ENCODE data around the gene CARMIL1. TPM values are rescaled to one million over a fixed set of nuclear protein-coding genes. Genes with fewer than 3 reads are reported as not detected.

Gene CARMIL1
- total RNA-seq, 2 experiments from 2014 or later = 3.9 to 4.7 TPM

- ChIA-PET POLR2A (no interaction called here), CTCF (no interaction called here)
- Mint-ChIP-seq H3K36me3 (ENCODE audit: low read depth) (no peaks in the 10 kb centered on the region), H3K9me3 (no peaks in the 10 kb centered on the region), H3K27ac (no peak overlapping the region), H3K27me3 (no peaks in the 10 kb centered on the region), H3K4me3 (no peak overlapping the region), H3K4me1 (ENCODE audit: low read depth) (peaks cover 6% of the 10 kb centered on the region)
- Histone ChIP-seq H3K9me3 (ENCODE audit: control insufficient read depth in 1 of 2, insufficient read depth in 1 of 2, low read length in 2 of 2) (no peaks in the 10 kb centered on the region), H3K4me3 (ENCODE audit: low read length) (no peak overlapping the region), H3K27me3 (ENCODE audit: control insufficient read depth in 1 of 2, insufficient read depth in 2 of 2, low read length in 2 of 2) (no peaks in the 10 kb centered on the region), H3K36me3 (ENCODE audit: insufficient read depth, low read length) (no peaks in the 10 kb centered on the region), H3K4me1 (ENCODE audit: insufficient read depth, low read length) (no peaks in the 10 kb centered on the region), H3K27ac (ENCODE audit: low read depth in 1 of 2, low read length in 2 of 2) (no peak overlapping the region)
- ATAC-seq (ENCODE audit: poor library complexity) (no peak), DNase-seq (no peak)
- no peak for TF ChIP-seq CTCF (IDR thresholded peaks at IDR 0.05)
- intact Hi-C loops (cut with DNase I, micrococcal nuclease) = no loop called here
These were observed 80.7 kb downstream of the CARMIL1 start for GRCh38 chr6:25359891-25360290.

GRCh38 chr6:25360621-25361020, 81.4 kb downstream of the CARMIL1 start:
- no peaks in the 10 kb centered on the region for H3K36me3 ChIP-seq (ENCODE audit: insufficient read depth, low read length)
- Mint-ChIP-seq H3K36me3 (ENCODE audit: low read depth) (no peaks in the 10 kb centered on the region), H3K4me1 (ENCODE audit: low read depth) (peaks cover 6% of the 10 kb centered on the region), H3K27ac (no peak overlapping the region), H3K4me3 (no peak overlapping the region), H3K9me3 (no peaks in the 10 kb centered on the region), H3K27me3 (no peaks in the 10 kb centered on the region)
- no peak for TF ChIP-seq CTCF (IDR thresholded peaks at IDR 0.05)
- H3K27ac ChIP-seq (ENCODE audit: low read depth in 1 of 2, low read length in 2 of 2) = no peak overlapping the region
- ChIA-PET POLR2A (interaction anchor here (1.1 kb wide), 1 partner anchor 9 kb away, joined by 3 read pairs; no protein-coding TSS in a partner anchor), CTCF (no interaction called here)
- no peak for ATAC-seq (ENCODE audit: poor library complexity)
- H3K9me3 ChIP-seq (ENCODE audit: control insufficient read depth in 1 of 2, insufficient read depth in 1 of 2, low read length in 2 of 2) = no peaks in the 10 kb centered on the region
- no peaks in the 10 kb centered on the region for H3K27me3 ChIP-seq (ENCODE audit: control insufficient read depth in 1 of 2, insufficient read depth in 2 of 2, low read length in 2 of 2)
- no peak for DNase-seq
- H3K4me1 ChIP-seq (ENCODE audit: insufficient read depth, low read length) = peaks cover 2% of the 10 kb centered on the region
- H3K4me3 ChIP-seq (ENCODE audit: low read length) = no peak overlapping the region
- intact Hi-C loops (cut with DNase I, micrococcal nuclease) = no loop called here

- no peaks in the 10 kb centered on the region for H3K36me3 ChIP-seq (ENCODE audit: insufficient read depth, low read length)
- POLR2A ChIA-PET = no interaction called here
These were observed 84.3 kb downstream of the CARMIL1 start for GRCh38 chr6:25363427-25363826.

More at GRCh38 chr6:25363427-25363826, 84.3 kb downstream of the CARMIL1 start:
- DNase-seq (no peak), ATAC-seq (ENCODE audit: poor library complexity) (no peak)
- Histone ChIP-seq H3K4me3 (ENCODE audit: low read length) (no peak overlapping the region), H3K27ac (ENCODE audit: low read depth in 1 of 2, low read length in 2 of 2) (no peak overlapping the region), H3K9me3 (ENCODE audit: control insufficient read depth in 1 of 2, insufficient read depth in 1 of 2, low read length in 2 of 2) (no peaks in the 10 kb centered on the region), H3K27me3 (ENCODE audit: control insufficient read depth in 1 of 2, insufficient read depth in 2 of 2, low read length in 2 of 2) (no peaks in the 10 kb centered on the region), H3K4me1 (ENCODE audit: insufficient read depth, low read length) (peaks cover 21% of the 10 kb centered on the region)
- CTCF ChIA-PET = no interaction called here
- Mint-ChIP-seq H3K9me3 (no peaks in the 10 kb centered on the region), H3K36me3 (ENCODE audit: low read depth) (no peaks in the 10 kb centered on the region), H3K4me3 (no peak overlapping the region), H3K4me1 (ENCODE audit: low read depth) (peaks cover 34% of the 10 kb centered on the region), H3K27me3 (no peaks in the 10 kb centered on the region), H3K27ac (no peak overlapping the region)
- no peak for TF ChIP-seq CTCF (IDR thresholded peaks at IDR 0.05)
- intact Hi-C loops (cut with DNase I, micrococcal nuclease) = no loop called here

Data from CD4-positive, alpha-beta T cell (primary cell).